UCSD-AML1 (cell line): Measurements from ENCODE around the gene CLIC5.

Source experiments
- DNase-seq: peaks from one replicate; lab custom pipeline; 2025; ENCODE audit not compliant: unreplicated experiment; lab: John Stamatoyannopoulos, UW

The CLIC5 gene

DNA sequence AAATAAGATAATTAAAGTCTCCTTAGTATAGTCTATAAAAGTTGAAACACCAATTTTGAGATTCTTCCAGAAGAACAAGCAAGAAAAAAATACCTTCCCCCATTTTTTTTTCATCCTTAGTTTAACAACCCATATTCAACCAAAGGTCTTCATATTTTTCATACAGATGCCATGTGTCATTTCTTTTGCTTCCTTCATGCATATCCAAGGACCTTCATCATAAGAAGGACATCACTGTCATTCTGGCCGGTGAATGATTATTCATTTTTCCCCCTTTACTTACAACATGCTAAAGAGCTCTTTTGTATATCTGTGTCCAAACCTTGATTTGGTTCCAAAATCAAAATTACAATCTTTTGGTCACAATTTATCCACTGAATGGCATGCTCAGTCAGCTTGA lies 21.3 kb upstream of the CLIC5 start:
- no peak for DNase-seq

DNA sequence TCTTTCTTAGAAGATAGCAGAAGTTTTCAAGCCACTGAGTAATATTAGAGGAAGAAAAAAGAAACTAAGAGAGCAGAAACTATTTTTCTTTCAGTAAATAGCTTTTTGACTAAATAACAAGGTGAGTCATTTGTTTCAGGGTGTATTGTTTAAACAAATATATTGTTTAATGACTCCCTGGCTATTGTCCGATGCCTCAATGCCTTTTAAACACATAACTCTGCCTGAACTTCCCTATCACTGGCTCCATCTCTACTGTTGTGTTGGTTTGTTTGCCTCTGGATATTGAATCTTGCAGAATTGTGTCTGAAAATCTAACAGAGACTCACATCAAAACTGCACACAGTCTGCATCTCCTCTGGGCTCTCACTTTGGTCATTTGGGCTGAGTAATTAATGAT lies 19.6 kb upstream of the CLIC5 start:
- DNase-seq, result no peak

DNA sequence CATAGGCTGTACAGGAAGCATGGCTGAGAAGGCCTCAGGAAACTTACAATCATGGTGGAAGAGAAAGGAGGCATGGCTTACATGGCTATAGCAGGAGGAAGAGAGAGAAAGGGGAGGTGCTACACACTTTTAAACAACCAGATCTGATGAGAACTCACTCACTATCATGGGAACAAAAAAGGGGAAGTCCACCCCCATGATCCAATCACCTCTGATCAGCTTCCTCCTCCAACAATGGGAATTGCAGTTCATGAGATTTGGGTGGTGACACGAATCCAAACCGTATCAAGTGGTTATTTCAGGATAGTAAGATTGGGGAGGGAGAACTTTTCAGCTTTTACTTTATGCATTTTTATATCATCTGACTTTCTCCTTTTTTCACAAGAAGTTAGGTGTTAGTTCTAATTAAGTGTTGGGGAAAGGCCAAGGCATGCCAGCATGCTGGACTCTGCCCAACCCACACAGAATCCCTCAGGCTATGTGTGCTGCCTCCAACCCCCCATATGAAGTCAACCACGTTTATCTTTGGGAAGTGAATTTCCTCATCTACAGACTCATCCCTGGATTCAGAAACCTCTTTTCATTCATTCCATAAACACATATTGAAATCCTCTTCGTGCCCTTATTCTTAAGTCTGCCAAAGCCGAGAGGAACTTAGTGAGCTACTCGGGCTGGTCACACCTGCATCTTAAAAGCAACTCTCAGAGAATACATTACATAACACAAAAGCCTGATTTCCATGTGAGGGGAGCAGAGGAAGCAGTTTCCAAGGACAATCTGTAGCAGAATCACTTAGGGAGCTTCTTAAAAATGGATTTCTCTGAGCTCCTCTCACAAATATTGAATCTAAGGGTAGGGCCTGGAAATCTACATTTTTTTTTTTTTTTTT lies 16.7 kb upstream of the CLIC5 start:
- no peak for DNase-seq

DNA sequence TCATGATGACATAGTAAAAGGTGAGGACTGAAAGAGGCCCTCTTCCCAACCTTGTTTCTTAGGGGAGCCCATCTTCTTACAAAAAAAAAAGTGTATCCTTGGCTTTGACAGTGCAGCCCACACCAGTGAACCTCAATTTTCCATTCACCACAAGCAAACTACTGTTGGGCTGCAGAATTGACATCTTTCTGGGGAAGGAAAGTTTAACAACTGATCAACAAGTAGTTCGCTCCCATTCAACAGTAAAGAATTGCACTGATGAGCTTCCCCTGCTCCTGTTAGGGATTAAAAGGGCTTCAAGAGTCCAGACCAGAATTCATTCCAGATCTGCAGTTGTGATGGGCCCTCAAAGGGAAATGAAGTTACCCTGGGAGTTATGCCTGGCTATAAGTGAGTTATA lies 13.9 kb upstream of the CLIC5 start:
- DNase-seq, result no peak

DNA sequence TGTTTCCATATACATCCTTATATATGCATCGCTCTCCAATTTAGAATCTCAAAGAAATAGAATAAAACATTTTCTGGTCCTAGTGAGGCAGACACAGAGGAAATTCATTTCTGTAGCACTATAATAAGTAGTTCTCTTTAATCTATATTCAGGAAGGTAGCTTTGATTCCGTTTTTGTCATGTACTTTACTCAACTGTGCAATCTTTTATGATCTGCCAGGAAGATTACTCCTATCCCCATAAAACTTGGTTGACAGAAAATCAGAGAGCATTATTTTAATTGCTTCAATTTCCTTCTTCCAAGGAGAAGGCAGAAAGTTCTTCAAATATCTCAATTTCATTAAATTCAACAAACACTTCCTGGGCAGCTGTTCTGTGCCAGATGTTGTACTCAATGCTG lies 10.6 kb upstream of the CLIC5 start:
- no peak for DNase-seq

DNA sequence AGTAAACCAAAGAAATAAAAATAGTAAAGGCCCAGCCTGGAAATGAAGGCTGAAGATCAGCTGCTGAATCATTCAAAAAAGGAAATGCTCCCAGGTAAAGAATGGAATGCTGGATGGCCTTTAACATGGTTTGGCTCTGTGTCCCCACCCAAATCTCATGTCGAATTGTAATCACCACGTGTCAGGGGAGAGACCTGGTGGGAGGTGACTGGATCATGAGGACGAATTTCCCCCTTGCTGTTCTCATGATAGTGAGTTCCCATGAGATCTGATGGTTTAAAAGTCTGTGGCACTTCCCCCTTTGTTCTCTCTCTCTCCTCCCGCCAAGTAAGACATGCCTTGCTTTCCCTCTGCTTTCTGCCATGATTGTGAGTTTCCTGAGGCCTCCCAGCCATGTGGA lies 9.9 kb upstream of the CLIC5 start:
- DNase-seq, result no peak

DNA sequence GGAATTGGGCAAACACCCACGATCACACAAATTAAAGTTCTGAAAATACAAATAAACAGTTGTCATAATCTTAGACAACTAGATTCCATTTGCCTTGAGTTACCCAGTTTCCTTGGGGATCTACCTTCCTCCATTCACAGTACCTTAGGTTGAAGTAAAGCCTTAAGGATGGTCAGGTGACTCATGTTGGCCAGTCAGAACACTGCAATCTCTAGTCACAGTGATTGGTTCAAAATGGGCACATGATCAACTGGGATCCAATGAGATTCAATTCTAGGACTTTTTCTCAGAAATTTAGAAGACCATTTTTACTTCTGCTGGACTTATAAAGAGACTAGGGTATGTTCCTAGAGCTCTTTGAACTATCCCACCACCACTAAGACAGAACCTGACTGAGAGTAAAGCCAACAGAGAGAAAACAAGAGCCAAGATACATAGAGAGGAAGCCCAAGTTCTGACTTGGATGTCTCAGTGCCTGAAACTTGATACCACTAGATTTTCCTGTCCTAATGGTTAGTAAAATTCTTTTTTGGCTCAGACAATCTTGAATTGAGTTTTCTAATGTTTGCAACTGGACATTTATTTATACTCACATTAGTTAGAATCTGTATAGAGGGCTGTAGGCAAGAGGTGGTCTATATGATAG lies 8.6 kb upstream of the CLIC5 start:
- DNase-seq, result no peak

DNA sequence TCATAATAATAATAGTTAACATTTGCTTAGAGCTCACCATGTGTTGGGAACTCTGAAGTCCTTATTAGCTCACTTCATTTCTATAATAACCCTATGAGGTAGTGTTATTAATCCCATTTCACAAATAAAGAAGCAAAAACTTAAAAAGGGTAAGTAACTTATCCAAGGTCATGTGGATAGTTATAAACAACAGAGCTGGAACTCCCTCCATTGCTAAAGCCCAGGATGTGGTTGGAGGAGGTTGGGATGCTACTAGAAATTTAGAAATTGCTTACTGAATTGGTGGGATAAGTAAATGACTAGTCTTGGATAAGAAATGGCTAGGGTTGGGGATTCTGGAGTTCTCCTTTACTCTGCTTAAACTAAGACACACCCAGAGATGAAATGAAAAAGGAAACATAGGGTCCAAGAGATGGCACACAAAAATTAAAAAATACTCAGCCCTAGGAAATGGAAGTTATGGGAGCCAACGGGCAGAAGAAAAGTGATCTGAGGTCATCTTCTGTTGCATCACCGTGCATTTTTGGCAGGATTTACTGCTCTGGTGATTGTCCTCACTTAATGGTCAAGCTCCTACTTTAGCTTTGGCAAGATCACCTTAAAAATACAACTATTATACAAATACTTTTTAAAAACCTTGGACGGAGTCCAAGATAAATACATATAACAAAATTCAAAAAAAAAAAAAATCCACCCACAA lies 7.7 kb upstream of the CLIC5 start:
- DNase-seq, result no peak

DNA sequence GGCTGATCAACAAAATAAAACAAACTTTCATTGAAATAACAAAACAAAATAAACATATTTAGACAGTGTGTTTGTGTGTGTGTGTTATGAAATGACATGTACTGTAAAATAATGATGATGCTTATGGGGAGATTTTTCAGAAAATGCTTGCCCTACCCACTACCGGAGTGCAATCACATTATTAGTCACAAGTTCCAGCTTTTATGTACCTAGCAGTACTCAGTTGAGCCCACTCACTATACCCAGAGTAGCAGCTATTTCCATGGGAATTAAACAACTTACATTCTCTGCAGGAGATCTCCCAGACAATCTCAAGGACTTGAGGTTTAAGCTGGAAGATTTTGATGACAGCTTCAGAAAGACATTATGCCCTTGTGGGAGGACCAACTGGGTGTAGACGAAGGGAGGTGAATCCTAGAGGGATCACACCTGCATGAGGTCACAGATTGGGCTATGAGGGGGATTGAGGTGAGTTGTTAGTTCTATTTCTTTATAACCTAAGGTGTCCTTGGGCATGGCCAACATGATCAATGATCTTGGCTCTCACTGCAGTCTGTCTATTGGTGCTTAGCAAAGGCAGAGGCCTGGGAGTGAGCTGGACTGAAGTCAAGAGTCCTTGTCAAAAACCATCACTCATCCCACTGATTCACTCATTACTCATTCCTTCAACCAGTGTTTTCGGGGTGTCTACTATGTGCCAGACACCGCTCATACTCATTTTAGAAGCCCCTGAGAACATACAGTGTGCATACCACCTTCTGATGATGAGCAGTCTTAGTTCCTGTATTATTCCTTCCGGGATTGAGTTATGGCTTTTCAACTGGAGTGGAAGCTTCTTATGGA lies 6.7 kb upstream of the CLIC5 start:
- DNase-seq, result no peak

DNA sequence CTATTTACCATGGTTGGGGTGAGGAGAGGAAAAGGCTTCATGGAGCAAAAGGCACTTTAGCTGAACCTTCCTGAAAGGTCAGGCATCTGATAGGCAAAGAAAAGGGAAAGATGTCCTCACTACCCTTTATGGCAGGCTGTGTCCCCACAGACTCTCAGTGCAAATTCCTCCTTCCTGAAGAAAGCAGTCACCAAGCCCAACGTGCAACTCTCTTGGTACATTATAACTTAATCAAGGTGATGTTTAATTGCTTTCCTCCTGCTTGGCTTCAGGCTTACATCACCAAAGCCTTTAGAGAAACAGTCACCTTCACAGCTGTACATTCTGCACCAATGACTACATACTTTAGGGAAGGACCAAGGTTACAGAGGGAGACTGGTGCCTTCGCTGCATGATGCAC lies 2.1 kb upstream of the CLIC5 start:
- DNase-seq, result no peak

DNA sequence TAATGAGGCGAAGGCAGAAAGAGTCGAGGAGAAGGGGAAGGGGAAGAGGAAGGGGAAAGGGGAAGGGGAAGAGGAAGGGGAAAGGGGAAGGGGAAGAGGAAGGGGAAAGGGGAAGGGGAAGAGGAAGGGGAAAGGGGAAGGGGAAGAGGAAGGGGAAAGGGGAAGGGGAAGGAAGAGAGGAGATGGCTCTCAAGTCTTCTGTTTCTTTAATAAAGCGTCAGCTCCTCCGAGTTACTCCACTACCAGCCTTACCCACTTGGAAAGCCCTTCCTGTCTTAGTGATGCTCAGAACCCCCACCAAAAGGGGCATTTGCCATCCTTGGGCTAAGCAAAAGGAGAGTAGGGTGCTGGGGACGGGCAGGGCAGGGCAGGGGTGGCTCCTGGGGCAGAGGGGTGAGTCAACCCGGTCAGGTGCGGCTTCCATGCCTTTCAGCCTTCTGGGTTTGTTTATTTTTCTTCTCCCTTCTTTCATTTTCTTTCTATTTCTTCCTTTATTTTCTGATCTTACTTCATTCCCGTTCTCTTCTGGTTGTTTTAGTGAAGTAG lies 476 bp upstream of the CLIC5 start:
- no peak for DNase-seq

DNA sequence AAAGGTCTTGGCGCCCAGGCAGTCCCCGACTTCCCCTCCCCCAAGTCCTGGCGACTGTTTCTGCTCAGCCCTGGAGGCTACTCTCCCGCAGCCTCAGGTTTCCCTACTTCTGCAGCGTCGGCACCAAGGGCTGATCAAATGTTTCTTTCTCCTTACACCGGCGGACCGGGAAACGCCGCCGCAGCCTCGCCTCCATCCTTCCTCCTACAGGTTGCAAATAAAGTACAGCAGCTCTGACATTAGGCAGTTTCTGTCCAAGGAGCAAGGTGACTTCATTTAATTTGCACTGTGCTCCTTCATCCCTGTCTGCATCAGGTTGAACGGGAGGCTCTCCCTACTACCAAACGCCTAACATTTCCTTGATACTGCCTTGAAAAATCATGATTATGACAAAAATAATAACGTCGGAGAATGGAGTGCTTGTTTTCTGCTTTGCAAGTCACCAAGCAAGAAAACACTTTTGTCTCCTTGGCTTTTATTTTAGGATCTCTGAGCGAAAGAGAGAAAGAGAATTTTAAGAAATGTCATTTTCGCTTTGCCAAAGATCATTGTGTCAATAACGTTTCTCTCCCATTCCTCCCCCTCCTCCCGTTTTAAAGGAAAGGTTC lies 1.0 kb downstream of the CLIC5 start:
- DNase-seq, result no peak

DNA sequence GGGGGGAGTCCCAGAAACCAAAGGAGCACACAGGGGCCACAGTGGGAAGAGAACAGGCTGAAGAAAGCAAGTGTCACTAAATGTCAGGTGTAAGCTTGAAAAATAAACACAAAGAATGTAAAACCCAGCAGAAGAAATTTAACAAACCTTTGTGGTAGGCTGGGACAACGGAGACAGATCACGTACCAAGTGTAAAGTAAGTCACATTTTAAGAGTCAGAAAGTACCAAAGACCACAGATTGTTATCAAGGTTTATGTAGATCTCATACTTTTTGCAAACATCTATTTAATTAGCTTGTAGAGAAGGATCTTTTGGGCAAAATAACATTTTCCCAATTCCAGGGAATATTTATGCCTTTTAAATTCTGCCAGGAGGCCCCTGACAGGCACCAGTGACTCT lies 1.6 kb downstream of the CLIC5 start:
- no peak for DNase-seq

DNA sequence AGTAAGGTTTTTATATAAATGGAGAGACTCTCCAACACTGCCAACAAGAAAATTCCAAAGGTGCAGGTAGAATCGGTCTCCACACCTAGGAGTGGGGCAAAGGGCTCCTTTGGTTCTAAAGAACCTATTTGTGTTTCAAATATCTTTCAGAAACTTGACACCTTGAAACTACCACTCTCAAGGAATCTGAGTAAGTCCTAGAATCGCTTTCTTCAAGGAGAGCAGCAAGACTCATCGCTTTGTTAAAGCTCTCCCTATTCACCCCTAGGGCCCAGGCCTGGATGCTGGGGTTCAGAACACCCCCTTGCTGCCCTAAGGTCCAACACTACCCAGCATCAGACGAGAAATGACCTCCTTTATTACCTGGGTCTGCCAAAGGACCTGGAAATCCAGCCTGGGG lies 2.0 kb downstream of the CLIC5 start:
- no peak for DNase-seq

DNA sequence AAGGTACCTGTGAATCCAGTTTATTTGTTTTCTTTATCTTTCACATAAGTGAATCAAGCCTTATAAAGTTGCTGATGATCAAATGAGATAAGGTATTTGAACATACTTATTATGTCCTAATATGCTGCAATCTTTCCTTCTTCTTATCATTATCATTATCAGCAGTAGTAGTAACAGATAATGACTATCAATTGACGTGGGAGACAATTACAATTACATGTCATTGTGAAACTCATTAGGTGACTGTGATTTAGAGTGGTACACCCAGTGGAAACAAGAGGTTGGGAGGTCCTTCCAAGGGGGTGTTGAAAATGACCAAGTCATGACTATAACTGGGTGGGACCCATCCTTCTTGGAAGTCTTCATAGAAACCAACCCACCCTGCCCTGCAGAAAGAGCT lies 2.8 kb downstream of the CLIC5 start:
- DNase-seq, result no peak

DNA sequence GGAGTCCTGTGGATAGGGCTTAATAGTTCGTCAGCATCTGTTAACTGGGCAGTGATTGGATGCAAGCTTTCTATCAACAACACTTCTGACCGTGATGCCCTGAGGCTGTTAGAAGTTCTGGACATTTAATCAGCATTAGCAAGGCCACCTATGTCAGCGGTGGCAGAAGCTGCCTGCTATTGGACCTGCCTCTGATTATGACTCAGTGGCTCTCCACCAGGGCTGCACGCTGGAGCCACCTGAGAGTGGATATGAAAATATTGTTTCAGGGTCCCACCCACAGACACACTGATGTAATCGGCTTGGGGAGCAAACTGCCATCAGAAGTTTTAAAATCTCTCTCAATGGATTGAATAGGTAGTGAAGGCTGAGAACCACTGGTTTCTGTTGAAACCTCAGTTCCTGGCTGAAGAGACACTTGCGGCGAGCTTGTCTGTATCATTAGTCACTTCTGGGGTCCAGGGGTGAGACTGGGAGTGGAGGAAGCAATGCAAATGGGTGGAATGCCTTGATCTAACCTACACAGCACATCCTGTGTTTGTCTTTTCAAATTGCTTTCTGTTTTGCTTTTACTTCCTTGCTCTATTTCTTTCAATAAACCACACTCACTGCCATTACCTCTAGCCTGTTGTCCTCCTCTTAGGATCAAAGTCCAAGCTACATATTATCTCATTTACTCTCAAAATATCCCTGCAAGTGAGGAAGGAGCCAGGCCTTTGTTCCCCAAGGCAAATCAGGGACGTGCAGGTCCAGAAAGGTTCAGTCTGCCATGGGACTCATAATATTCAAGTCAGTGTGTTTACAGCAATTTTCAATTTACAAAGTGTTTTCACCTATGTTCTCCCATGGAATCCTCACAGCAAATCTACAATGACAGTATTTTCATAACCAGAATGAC lies 4.2 kb downstream of the CLIC5 start:
- DNase-seq, result no peak

DNA sequence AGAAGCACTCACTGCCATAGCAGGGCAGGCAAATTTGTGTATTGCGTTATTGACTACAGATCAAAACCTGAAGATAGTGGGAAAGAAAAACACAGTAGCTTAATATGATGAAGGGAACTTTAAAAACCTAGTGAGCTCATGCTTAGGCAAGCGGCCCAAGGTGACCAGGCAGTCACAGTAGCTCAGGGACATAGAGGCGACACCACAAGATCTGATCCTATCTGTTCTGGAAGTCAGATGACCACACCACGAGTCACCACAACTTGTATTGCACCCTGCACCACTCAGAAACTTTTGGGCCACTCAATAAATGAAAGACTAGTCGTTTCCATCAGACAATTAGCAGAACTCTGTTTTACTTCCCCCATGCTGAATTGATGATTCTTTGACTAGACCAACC lies 4.9 kb downstream of the CLIC5 start:
- DNase-seq, result no peak

DNA sequence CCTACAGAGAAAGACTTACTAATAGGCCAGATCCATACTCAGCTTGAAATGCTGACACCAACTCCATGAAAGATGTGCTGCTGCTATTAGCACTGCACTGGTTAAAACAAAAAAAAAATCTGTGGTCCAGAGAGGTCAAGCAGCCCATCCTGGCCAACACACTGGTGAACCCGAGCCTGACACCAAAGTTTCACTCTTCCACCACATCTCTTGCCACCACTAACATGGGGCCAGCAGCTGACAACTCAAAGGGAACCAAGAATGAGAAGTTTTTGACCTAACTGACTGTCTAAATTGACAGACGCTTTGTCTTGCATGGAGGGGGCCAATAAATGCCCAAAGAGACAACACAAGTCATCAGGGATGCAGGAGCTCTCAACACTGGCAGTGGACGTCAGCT lies 5.4 kb downstream of the CLIC5 start:
- DNase-seq, result no peak

DNA sequence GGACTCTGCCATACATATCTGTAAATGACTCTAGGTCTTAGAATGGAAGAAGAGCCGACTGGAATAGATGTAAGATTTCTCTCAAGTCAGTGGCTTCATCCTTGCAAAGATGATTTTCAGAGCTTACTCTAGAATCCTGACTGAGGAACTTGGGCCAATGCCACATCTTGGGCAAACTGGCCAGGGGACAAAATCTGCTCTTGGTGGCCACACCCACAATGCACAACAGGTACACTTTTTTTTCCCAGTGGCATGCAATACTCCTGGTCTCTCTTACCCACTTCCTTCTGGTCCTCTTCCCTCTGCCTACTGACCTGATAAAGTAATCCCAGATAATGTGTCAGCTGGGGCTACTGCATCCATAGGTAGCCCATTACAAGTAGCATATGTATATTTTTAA lies 13.4 kb downstream of the CLIC5 start:
- DNase-seq, result no peak

DNA sequence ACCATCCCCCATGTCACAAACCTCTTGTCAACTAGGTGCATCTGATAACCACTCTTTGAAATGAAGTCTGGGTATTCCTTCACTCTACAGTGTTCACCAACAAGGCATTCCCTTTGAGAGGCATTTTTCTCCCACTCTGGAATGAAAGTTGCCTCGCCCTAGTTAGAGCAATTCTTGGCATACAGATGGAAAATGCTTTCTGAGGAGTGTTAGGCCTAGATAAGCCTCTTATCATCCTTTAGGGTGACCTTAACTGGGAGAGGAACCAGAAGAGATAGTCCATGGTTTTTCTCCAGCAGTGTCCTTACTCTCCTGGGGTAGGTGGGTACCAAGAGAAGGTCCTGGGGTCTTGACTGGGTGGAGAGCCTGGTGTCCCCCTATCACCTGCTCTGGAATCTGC lies 14.8 kb downstream of the CLIC5 start:
- DNase-seq, result no peak
